Muscle of back (tissue), 11 donors: ENCODE measurements around the gene CYP2D6. TPM values are rescaled to one million over a fixed set of nuclear protein-coding genes. Genes with fewer than 3 reads are reported as not detected.

Experiments
- DNase-seq, 3 donors: peaks; one replicate each; pipeline versions ENCODE4 v3.0.0 to v3.0.0-alpha.2; 2013
- polyA plus RNA-seq, 10 donors: library from polyadenylated mRNA; unstranded; fragments of 120-200 nt; gene quantifications; one replicate each; pipeline ENCODE4 v1.2.1, GENCODE V29; 2013; ENCODE audit not compliant: insufficient read length in 10 of 10

Gene CYP2D6
- polyA plus RNA-seq, 10 donors = 0.59 to 3.7 (median 1.2) TPM

DNA sequence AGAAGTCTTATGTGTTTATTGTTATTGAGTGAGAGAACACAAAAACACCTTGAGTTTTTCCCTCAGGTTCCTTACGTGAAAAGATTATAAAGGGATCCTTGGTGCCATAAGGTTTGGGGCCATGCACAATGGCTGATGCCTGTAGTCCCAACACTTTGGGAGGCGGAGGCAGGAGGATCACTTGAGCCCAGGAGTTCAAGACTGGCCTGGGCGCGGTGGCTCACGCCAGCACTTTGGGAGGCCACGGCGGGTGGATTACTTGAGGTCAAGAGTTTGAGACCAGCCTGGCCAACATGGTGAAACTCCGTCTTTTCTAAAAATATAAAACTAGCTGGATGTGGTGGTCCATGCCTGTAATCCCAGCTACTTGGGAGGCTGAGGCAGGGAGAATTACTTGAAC is 45.7 kb downstream of the CYP2D6 start:
- no peak for DNase-seq

DNA sequence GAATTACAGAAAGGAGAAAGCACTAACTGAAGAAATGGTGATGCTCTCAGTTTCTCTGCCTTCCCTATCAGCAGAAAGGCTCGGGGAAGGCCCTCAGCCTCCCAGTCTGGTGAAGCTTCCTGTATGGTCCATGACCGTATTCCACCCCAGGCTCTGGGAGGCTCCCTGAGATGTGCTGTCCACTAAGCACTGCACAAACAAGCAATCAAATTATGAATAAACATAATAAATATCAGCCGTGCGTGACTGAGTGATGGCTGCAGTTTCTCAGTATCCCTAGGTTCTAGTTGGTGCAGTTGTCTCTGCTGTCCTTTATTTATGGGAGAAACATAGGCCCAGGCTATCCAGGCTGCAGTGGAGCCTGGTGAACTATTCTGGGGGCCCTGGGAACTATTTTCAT is 47.5 kb downstream of the CYP2D6 start:
- DNase-seq = no peak

DNA sequence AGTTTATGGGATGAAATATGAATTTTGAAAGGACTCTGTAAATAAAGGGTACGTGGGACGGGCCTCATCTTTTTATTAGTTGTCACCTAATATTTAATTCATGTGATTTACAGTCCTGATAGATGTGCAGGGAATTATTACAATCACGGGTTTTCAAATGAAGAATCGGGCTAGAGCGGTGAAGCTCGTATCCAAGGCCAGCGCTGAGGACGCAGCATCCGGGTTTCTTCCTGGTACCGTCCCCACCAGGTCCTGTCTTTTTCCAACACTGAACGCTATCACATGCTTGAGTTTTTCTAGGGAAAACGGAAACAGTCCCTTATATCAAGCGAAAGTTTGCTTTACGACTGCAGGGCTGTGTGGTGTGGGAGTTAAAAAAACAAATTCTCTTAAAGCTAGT is 50.3 kb downstream of the CYP2D6 start:
- peak in 1 of 3 donors; percentile 47 for DNase-seq

DNA sequence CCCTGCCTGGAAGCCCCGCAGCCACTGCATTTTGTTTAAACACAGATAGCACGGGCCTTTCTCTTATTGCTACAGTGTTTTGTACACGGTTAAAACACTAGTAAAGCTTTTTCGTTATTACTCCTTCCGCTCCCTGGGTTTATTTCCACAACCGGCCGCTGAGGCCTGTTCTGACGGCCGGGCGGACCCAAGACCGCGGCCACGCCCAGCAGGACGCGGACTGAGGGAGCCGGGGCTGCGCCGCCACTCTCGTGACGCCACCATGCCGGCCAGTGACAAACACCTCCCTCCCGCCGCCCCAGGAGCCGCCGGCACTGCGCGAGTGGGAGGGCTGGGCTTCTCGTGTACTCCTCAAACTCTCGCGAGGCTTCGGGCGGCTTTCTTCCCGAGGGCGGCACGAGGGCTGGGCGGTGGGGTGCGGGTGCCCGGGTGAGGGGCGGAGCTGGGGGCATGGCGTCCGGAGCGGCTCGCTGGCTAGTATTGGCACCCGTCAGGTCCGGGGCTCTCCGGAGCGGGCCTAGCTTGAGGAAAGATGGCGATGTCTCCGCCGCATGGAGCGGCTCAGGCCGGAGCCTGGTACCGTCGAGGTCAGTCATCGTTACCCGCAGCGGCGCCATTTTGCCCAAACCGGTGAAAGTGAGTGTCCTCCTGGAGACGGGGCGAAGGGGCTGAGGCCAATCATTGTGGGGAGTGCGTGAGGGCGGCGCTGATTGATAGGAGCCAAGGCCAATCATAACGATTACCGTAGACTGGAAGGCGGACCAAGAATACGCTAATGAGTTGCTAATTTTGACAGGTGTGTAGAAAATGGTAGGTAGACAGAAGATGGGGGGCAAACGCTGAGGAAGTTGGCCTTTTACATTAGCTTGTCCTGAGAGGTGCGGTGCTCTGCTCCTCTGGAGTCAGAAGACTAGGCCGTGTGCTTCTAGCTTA is 51.0 kb downstream of the CYP2D6 start, which contains the start of gene SMDT1:
SMDT1 (plus strand) TSS at position 382 of the 933 bp plus-strand sequence; CDS start at position 451, 69 bp downstream.
- peak; percentile 98 to 100 (median 98) for DNase-seq

DNA sequence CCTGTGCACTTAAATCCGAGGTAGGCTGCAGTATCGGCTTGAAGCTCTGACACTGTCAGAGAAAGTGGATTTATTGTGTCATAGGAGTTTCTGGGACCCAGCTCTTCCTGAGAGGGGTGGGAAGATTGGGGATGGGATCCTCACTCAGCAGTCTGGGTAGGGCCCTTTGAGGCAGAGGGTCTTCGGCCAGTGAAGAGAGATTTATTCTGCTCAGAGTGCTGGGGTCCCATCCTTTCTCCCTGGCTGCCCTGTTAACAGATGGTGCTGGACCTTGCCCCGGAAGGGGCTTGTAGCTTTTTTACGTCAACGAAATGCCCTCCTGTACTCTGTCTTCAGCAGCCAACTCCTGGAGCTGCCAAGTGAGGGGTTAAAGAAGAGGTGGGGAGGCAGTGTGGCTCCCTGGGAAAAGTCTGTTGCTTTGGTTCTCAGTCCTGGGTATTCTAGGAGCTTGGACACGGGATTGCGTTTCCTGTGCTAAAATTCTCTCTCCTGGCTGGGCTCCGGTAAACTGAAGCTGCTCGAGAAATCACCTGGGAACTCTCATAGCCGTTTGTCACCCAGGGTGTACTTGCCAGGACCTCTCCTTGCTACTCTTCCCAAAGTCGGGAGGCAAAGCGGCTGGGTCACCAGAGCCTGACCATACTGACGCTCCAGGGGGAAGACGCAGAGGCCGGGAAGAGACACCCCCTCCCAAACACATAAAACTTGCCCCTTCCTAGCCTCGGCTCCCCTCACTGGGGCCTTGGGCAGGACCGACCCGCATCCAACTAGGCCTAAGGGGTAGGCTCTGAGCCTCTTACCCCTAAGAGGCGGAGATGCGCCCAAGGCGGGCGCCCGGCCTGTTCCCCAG is 51.9 kb downstream of the CYP2D6 start:
- DNase-seq = peak in 1 of 3 donors; percentile 66

DNA sequence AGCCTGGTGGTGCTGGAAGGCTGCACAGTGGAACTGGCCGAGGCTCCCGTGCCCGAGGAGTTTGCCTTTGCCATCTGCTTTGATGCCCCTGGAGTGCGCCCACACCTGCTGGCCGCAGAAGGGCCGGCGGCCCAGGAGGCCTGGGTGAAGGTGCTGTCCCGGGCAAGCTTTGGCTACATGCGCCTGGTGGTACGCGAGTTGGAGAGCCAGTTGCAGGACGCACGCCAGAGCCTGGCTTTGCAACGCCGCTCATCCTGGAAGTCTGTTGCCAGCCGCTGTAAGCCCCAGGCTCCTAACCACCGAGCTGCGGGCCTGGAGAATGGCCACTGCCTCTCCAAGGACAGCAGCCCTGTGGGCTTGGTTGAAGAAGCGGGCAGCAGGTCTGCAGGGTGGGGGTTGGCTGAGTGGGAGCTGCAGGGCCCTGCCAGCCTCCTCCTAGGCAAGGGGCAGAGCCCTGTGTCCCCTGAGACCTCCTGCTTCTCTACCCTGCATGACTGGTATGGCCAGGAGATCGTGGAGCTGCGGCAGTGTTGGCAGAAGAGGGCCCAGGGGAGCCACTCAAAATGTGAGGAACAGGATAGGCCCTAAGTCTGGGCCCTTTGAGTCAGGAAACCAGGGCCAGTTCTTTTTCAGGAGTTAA is 53.0 kb downstream of the CYP2D6 start:
- no peak for DNase-seq

DNA sequence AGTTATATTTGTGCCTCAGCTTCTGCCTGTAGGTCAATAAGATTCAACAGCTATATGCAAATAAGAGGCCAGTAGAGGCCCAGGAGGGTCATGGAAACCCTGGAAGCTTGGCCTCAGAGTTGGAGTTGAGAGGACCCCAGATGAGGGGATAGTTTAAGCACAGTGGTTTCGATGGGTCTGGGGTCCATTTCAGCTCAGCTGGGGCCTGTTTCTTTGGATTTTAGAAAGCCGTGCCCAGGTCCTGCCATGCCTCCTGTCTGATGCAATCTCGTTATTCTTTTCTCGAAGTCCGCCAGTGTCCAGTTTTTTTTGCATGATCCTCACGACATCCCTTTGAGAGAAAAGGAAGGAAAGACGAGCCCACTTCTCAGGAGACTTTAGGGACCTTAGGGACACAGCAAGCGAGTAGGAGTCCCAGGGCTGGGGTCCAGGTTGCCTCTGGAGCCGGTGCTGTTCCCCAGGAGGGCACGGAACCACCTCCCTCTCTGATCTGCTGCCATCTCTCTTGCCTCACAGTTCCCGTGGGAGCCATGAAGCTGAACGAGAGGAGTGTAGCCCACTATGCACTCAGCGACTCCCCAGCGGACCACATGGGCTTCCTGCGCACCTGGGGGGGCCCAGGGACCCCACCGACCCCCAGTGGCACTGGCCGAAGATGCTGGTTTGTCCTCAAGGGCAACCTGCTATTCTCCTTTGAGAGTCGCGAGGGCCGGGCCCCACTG is 53.7 kb downstream of the CYP2D6 start:
- DNase-seq = no peak

Other genes with a start within 250 kb of the CYP2D6 start
- gene SHISA8, start 215.7 kb downstream of the CYP2D6 start, polyA plus RNA-seq = under 1 TPM in 3 of 10 donors, not detected in 7; 0.12 to 0.28 (median 0.14) TPM
- gene TNFRSF13C, start 204.0 kb downstream of the CYP2D6 start, polyA plus RNA-seq = 1 to 10 TPM in 8 of 10 donors, under 1 TPM in 2; 0.70 to 2.3 (median 1.4) TPM
- gene CENPM, start 183.7 kb downstream of the CYP2D6 start, polyA plus RNA-seq = 1 to 10 TPM; 4.3 to 9.7 (median 6.0) TPM
- gene SEPTIN3, start 161.4 kb downstream of the CYP2D6 start, polyA plus RNA-seq = 1 to 10 TPM in 6 of 10 donors, under 1 TPM in 4; 0.68 to 2.9 (median 1.1) TPM
- 1 to 10 TPM in 7 of 10 donors, under 1 TPM in 3; 0.48 to 2.4 (median 1.2) TPM for gene WBP2NL, start 132.0 kb downstream of the CYP2D6 start, polyA plus RNA-seq
- gene NAGA, start 60.0 kb downstream of the CYP2D6 start, polyA plus RNA-seq = 10 to 100 TPM; 16.9 to 28.0 (median 20.9) TPM
- gene PHETA2, start 56.6 kb downstream of the CYP2D6 start, polyA plus RNA-seq = 10 to 100 TPM; 14.5 to 33.0 (median 19.8) TPM
- 100 to 1,000 TPM in 9 of 10 donors, 10 to 100 TPM in 1; 94.1 to 156 (median 122) TPM for gene SMDT1, start 51.1 kb downstream of the CYP2D6 start, polyA plus RNA-seq
- gene NDUFA6, start 40.0 kb downstream of the CYP2D6 start, polyA plus RNA-seq = 100 to 1,000 TPM in 3 of 10 donors, 10 to 100 TPM in 7; 84.3 to 130 (median 95.8) TPM
- gene TCF20, start 139.8 kb upstream of the CYP2D6 start, polyA plus RNA-seq = 10 to 100 TPM in 3 of 10 donors, 1 to 10 TPM in 7; 7.3 to 16.9 (median 9.5) TPM